ENCODE data around the gene CYP2J2. TPM values are rescaled to one million over a fixed set of nuclear protein-coding genes. Genes with fewer than 3 reads are reported as not detected.

CYP2J2 gene
- total RNA-seq, 4 donors from 2014 or later: 4.0 to 21.8 (median 7.9) TPM

GRCh38 chr1:59947047-59947938 lies 20.7 kb upstream of the CYP2J2 start:
- peak in 1 of 3 donors; percentile 54 for TF ChIP-seq CTCF (IDR thresholded peaks at IDR 0.05)
- no peak for TF ChIP-seq POLR2A (IDR thresholded peaks at IDR 0.05)
- DNase-seq (ENCODE audit: low spot score in 2 of 2): peak in 1 of 2 donors; percentile 42
- 3 to 7% methylated on average over 6 of the region's 6 CpGs for WGBS, 2 donors
- H3K4me3 ChIP-seq (ENCODE audit: low read depth, poor library complexity, severe bottlenecking): no peak overlapping the region
- intact Hi-C loops (cut with DNase I; ENCODE audit: low total_unique reads): loop anchor here (10.0 kb wide), 1 partner anchor 1212 kb away; no protein-coding TSS in a partner anchor

- no peak overlapping the region for H3K4me3 ChIP-seq (ENCODE audit: low read depth, poor library complexity, severe bottlenecking)
- DNase-seq (ENCODE audit: low spot score in 2 of 2): no peak
- 34 to 35% methylated on average over 1 of the region's 1 CpG for WGBS, 2 donors
- intact Hi-C loops (cut with DNase I; ENCODE audit: low total_unique reads): loop anchor here (10.0 kb wide), 1 partner anchor 1211 kb away; no protein-coding TSS in a partner anchor
- TF ChIP-seq POLR2A (IDR thresholded peaks at IDR 0.05) (no peak), CTCF (IDR thresholded peaks at IDR 0.05) (no peak)
Measured at GRCh38 chr1:59945790-59946189, 19.2 kb upstream of the CYP2J2 start.

- DNase-seq (ENCODE audit: low spot score in 2 of 2): no peak
- no peak overlapping the region for H3K4me3 ChIP-seq (ENCODE audit: low read depth, poor library complexity, severe bottlenecking)
- TF ChIP-seq CTCF (IDR thresholded peaks at IDR 0.05) (no peak), POLR2A (IDR thresholded peaks at IDR 0.05) (no peak)
- intact Hi-C loops (cut with DNase I; ENCODE audit: low total_unique reads): no loop called here
- WGBS, 2 donors: 72 to 92% methylated on average over 4 of the region's 4 CpGs
Measured at GRCh38 chr1:59939393-59939792, 12.8 kb upstream of the CYP2J2 start.

- H3K4me3 ChIP-seq (ENCODE audit: low read depth, poor library complexity, severe bottlenecking): no peak overlapping the region
- no peak for DNase-seq (ENCODE audit: low spot score in 2 of 2)
- intact Hi-C loops (cut with DNase I; ENCODE audit: low total_unique reads): no loop called here
- 80 to 84% methylated on average over 3 of the region's 3 CpGs for WGBS, 2 donors
- TF ChIP-seq CTCF (IDR thresholded peaks at IDR 0.05) (no peak), POLR2A (IDR thresholded peaks at IDR 0.05) (no peak)
Measured at GRCh38 chr1:59937636-59938210, 11.2 kb upstream of the CYP2J2 start.

- 84 to 89% methylated on average over 5 of the region's 5 CpGs for WGBS, 2 donors
- DNase-seq (ENCODE audit: low spot score in 2 of 2): no peak
- no peak overlapping the region for H3K4me3 ChIP-seq (ENCODE audit: low read depth, poor library complexity, severe bottlenecking)
- intact Hi-C loops (cut with DNase I; ENCODE audit: low total_unique reads): no loop called here
- no peak for TF ChIP-seq POLR2A (IDR thresholded peaks at IDR 0.05)
- TF ChIP-seq CTCF (IDR thresholded peaks at IDR 0.05): no peak
Measured at GRCh38 chr1:59936358-59936821, 9.8 kb upstream of the CYP2J2 start.
